NK-92 treated with Interleukin-12 subunit alpha and Interleukin-12 subunit beta, amount 100 ng/mL, for 24 hours (cell line): ENCODE measurements around the gene WDR77.
A peak's percentile ranks its signal among the peaks of the same experiment; 100 is the strongest.

Experiments used
- DNase-seq: peaks from one replicate; lab custom pipeline; 2025; lab: John Stamatoyannopoulos, UW

WDR77 gene

DNA sequence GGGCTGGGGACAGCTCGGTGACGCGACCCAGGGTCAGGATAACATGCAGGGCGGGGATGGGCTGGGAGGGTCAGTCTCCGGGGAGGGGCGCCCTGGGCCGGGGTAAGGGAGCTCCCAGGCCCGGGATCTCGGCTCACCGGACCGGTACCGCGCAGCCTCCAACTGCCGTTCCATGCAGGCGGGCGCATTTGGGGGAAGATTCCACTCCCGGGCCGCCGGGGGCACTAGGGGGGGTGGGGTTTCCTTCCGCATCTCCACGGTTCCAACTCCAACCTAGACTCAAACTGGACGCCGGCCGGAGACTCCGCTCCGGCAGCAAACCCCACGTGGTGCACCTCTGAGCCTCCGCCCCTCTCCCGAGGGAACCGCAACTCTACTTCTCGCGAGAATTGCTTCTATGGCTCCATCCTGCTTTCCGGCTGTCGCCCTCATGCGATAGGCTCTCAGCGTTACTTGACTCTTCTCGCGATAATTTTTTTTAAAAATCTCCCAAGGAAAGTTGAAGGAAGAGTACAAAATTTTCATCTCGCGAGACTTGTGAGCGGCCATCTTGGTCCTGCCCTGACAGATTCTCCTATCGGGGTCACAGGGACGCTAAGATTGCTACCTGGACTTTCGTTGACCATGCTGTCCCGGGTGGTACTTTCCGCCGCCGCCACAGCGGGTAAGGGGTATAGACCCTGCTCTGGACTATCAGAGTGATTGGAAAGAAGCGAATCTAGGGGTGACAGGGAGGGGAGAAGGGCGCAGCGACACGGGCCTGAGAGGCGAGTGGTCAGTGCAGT, at the start of gene WDR77, which contains the start of gene ATP5PB:
Gene WDR77, minus strand, starts transcription at position 339 of the 785 bp plus-strand sequence. Its CDS starts 87 bp downstream, at position 252.
Gene ATP5PB, plus strand, starts transcription at position 547 of the 785 bp plus-strand sequence. Its CDS starts 78 bp downstream, at position 625.
- peak; percentile 90 for DNase-seq

- no peak for DNase-seq
Observed at GRCh38 chr1:111497592-111497991, 48.5 kb upstream of the WDR77 start.

DNA sequence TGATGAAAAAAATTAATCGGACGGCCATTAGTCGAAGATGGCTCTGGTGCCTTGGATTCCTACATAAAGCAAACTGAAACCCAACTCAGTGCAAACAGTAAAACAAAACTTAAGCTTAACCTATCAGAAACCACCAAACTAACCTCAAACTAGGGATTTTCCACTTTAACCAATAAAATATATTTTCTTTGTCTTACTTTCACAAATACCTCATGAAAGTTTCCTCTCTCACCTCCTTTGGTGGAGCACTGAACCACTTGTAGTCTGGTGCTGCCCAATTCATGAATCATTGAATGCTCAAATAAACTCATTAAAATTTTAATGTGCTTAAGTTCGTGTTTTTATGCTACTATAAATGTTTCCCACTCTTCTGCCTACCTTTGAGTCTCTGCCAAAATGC, 47.3 kb upstream of the WDR77 start:
- no peak for DNase-seq

DNA sequence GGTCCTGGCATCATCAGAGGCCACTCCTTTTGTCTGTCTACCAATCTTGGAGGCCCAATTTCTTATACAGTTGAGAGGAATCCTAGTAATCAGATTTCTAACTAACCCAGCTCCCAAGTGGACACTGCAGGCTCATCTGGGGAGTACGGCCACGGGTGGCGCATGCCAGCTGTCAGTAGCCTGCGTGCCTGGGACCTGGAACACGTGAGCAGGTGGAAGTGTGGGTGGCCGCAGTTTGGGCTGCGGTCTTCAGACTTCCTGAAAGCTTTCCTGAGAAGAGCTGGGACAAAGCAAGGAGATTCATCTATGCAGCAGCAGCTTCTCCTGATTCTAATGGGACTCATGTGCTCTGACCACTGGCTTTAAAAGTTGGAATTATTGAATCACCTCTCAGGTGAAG, 42.0 kb upstream of the WDR77 start:
- no peak for DNase-seq

GRCh38 chr1:111490220-111490619, 41.2 kb upstream of the WDR77 start:
- no peak for DNase-seq

DNA sequence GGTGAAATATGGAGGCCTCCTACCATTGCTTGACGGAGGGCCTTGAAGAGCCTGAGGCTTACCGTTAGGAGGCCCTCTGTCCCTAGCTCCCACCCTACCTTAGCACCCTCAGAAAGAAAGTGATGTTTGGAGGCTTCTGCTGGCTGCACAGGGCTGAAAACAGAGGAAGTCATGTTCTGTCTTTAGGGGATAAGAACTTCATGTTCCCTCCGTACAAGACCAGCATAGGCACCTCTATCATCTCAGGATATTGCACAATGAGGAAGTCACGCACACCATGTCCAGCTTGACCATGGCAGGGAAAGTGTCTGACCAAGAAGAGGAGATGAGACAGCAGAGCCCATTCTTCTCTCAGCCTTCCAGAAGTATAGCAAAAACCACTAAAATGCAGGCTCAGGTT, 40.5 kb upstream of the WDR77 start:
- DNase-seq, result no peak

- no peak for DNase-seq
Observed at GRCh38 chr1:111488669-111489068, 39.6 kb upstream of the WDR77 start.

GRCh38 chr1:111487133-111487532, 38.1 kb upstream of the WDR77 start:
- no peak for DNase-seq

DNA sequence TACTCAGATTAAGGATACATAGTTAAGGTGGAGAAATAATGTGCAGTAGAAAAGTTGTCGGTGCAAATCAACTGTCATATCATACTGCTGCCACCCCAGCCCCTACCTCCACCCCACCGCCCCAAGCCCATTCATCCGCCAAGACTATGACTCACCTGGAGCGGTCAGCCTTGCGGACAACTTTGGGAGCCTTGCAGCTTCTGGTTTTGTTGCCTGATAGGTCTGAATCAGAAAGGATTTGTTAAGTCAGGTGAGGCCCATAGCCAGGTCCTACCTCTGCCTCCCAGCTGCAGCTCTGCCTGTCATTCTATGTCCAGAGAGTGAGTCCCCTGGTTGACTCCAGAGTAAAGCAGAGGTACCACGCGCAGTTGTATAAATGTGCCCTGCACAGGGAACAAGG, 37.4 kb upstream of the WDR77 start:
- no peak for DNase-seq

DNA sequence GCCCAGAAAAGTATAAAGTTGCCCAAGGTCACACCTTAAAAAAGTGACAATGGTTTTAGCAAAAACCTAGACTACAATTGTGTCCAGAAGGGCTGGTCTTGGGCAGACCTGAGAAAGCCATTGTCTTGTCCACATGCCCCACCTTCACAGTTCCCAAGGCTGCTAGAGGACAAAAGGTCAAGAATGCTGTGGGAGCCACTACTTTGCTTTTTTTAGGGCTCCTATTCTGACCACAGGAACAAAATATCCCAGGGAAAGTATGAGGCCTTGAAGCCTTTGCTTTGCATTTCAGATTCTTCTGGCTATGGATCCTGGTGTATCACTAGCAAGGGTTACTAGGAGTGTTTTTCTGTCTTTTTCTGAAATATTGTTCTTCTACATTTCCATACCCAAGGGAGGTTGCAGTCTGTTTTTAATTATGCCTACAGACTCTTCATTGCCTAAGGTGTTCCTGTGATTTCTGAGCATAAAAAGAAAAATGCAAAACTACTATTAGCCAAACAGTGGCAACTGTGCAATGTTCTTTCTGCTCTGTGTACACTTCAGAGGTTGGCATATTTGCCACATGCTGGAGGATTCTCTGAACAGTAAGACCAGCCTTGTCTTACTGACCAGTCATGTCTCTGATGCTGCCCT, 35.5 kb upstream of the WDR77 start:
- DNase-seq, result no peak

DNA sequence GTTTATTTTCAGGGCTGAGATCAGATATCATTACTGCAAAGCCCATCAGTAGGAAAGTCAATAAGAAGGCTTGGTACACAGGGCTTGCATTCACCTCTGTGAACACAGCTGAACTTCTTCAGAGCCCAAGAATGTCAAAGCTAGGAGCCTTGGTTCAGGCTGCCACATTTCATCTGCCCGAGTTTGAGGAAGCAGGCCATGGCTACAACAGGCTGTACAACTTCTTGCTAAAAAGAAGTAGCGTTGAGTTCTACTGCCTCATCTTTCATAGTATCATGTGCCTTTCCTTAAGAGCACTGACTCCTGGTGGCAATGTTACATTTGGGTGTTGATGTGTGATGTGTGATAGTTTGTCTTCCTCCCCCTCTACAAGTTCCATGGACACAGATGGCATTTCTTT, 34.8 kb upstream of the WDR77 start:
- DNase-seq, result no peak

DNA sequence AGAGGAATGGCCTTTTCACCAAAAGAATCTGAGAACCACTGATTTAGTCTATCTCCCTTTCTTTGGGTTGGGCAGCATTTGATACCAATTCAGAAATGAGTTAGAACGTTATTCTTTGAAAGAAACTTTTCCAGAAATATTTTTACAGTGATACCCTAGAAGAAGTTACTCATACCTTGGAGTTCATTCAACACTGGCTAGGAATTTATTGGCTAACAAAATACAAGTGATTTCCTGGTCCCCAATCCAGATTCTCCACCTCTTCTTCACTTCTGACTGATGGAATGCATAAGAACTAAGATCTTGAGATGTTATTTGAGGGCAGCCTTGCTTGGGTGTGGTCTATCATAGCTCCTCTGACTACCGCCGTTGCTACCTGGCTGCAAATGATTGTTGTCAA, 34.1 kb upstream of the WDR77 start:
- DNase-seq, result no peak

GRCh38 chr1:111481387-111482221, 32.5 kb upstream of the WDR77 start:
- DNase-seq, result peak; percentile 50

DNA sequence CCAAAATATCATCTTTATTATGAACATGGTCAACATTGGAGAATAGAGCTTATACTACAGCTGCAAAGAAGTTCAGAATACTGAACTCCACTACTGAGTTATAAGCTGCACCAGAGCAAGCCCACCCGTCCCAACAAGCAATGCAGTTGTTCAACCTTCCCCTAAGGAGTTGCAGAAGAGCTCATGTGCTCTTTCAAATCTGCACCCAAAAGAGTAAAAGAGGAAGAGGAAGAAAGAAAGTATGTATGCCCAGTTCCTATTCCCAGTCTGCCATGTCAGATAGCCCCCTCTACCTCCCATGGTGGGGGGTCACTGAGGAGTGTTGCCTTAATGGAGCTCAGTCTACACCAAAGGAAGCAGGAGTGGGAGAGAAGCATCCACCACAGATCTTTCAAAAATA, 31.6 kb upstream of the WDR77 start:
- no peak for DNase-seq

- peak; percentile 4 for DNase-seq
Observed at GRCh38 chr1:111476761-111477309, 27.8 kb upstream of the WDR77 start.

- no peak for DNase-seq
Observed at GRCh38 chr1:111476214-111476613, 27.2 kb upstream of the WDR77 start.

DNA sequence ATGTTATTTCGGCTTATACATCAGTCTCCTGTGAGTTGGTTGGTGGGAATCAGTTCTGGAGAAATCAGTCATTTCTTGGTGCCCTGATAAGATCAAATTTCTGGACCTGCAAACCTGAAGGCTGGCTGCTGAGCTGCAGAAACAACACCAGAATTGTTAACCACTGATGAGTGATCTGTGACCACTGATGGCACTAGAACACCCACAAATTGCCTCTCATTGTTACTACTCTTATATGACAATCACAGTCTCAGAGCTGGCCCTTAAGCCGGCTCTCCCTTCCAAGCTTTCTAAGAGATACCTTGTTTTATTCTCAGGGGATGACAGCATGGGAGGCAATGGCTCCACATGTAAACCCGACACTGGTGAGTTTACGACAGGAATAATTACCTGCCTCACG, 26.6 kb upstream of the WDR77 start:
- peak; percentile 37 for DNase-seq

- DNase-seq, result no peak
Observed at GRCh38 chr1:111474521-111474920, 25.5 kb upstream of the WDR77 start.

DNA sequence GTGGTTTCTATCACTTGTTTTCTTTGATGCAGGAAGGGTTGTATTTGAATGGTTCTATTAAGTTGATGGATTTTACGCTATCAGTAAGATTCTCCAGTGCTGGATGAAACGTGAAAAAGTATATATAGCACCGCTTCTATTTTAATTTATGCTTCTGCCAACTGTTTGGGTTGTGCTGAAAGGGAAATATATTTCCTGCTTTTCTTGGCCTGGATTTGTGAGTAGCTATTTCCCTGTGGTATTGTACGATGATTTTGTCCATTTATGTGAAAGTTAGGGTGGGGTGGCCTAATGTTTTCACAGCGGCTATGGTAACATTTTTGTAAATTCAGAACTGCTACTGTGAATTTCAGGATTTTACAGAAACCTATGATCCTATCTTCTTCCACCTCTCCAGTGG, 25.1 kb upstream of the WDR77 start:
- no peak for DNase-seq

GRCh38 chr1:111471538-111471937, 22.5 kb upstream of the WDR77 start:
- DNase-seq, result no peak

- DNase-seq, result peak; percentile 9
Observed at GRCh38 chr1:111471012-111471411, 22.0 kb upstream of the WDR77 start.

- DNase-seq, result no peak
Observed at GRCh38 chr1:111470596-111470995, 21.5 kb upstream of the WDR77 start.
